Esophagus squamous epithelium (tissue), 5 donors: ENCODE results near the gene TRIM41. TPM values are rescaled to one million over a fixed set of nuclear protein-coding genes. Genes with fewer than 3 reads are reported as not detected.
"Not testable (repeated sequence)": the region's sequence is repeated elsewhere in the genome, so short reads cannot be mapped to it uniquely, and the experiment has no call there.

Experiments used
- DNase-seq: peaks from one replicate; lab custom pipeline; 2025; lab: John Stamatoyannopoulos, UW
- H3K27ac ChIP-seq, 4 donors: fragments of 200-600 bp; sonication (generic); one replicate each; pipeline ENCODE4 v1.5.1; 2016 to 2019; ENCODE audit warnings: mild to moderate bottlenecking in 1 of 4
- H3K27me3 ChIP-seq, 4 donors: fragments of 200-600 bp; sonication (generic); 1 replicate in 3 of 4; 2 replicates in 1 of 4; pipeline versions ENCODE4 v1.5.1 to v1.6.0; 2017 to 2021; ENCODE audit warnings: antibody characterized with exemption in 1 of 4
- H3K36me3 ChIP-seq, 3 donors: fragments of 200-600 bp; sonication (generic); one replicate each; pipeline ENCODE4 v1.5.1; 2016 to 2019
- H3K4me1 ChIP-seq, 3 donors: fragments of 200-600 bp; sonication (generic); one replicate each; pipeline ENCODE4 v1.5.1; 2017 to 2019
- H3K4me3 ChIP-seq, 4 donors: fragments of 200-600 bp; sonication (generic); 1 replicate in 3 of 4; 2 replicates in 1 of 4; pipeline ENCODE4 v1.5.1; 2016 to 2019; ENCODE audit warnings: mild to moderate bottlenecking in 2 of 4, moderate library complexity in 1 of 4
- H3K9me3 ChIP-seq, 3 donors: fragments of 200-600 bp; sonication (generic); one replicate each; pipeline ENCODE4 v1.5.1; 2016 to 2019
- CTCF ChIP-seq, 6 experiments: fragments of 450-650 bp in 4 of 6; fragments of 200-600 bp in 2 of 6; sonication (generic) in 2 of 6; IDR thresholded peaks; one replicate each; pipeline ENCODE4 v1.5.1; 2016 to 2019; ENCODE audit warnings: antibody characterized with exemption in 6 of 6, mild to moderate bottlenecking in 4 of 6, moderate library complexity in 4 of 6
- POLR2A ChIP-seq, 4 donors: fragments of 450-650 bp; IDR thresholded peaks; one replicate each; pipeline ENCODE4 v1.6.1; 2017; ENCODE audit warnings: antibody characterized with exemption in 4 of 4, mild to moderate bottlenecking in 4 of 4, moderate library complexity in 3 of 4
- WGBS, 2 donors: methylation state at CpG; one replicate each; pipeline ENCODE4 v1.1.5; 2018; 5-methylcytosine and 5-hydroxymethylcytosine counted together
- intact Hi-C: fragments of 100-400 bp; cut with DNase I; formaldehyde crosslinking; loops from one replicate; pipeline ENCODE4 v1.15.0; 2022
- total RNA-seq, 4 donors: library from RNA; depleted of rRNA; stranded (reverse); fragments of >200 nt; gene quantifications; one replicate each; pipeline ENCODE4 v1.1.0, GENCODE V29; 2016
- donor health status: DM: yes; HTN: yes; CAD: no.

Gene TRIM41
- 10 to 100 TPM; 12.0 to 22.1 (median 13.8) TPM for total RNA-seq

GRCh38 chr5:181223058-181223728, at the start of gene TRIM41:
Gene TRIM41, plus strand, starts transcription at chr5:181223281. Its CDS starts 719 bp downstream, at chr5:181224000.
- Histone ChIP-seq H3K9me3 (no peaks in the 10 kb centered on the region), H3K4me1 (peaks cover 11 to 54% (median 20%) of the 10 kb centered on the region in 3 donors), H3K4me3 (peak within 1 kb of the TSS; percentile 58 to 98 (median 78)), H3K27me3 (no peaks in the 10 kb centered on the region), H3K36me3 (peaks cover 0 to 18% (median 0%) of the 10 kb centered on the region in 3 donors), H3K27ac (peak within 1 kb of the TSS; percentile 85 to 100 (median 98))
- DNase-seq = no peak
- WGBS, 2 donors = 0 to 2% methylated on average over 16 to 17 of the region's 59 CpGs
- intact Hi-C loops = no loop called here
- TF ChIP-seq CTCF (IDR thresholded peaks at IDR 0.05) (peak in 2 of 6 experiments; percentile 20 to 27), POLR2A (IDR thresholded peaks at IDR 0.05) (peak in 3 of 4 donors; percentile 33 to 89 (median 87))

- Histone ChIP-seq H3K27ac (no peak overlapping the region), H3K4me1 (peaks cover 0 to 38% (median 5%) of the 10 kb centered on the region in 3 donors), H3K36me3 (no peaks in the 10 kb centered on the region), H3K27me3 (peaks cover 0 to 93% (median 10%) of the 10 kb centered on the region in 4 donors), H3K9me3 (no peaks in the 10 kb centered on the region), H3K4me3 (no peak overlapping the region)
- TF ChIP-seq POLR2A (IDR thresholded peaks at IDR 0.05) (no peak), CTCF (IDR thresholded peaks at IDR 0.05) (no peak)
- WGBS, 2 donors = 7 to 14% methylated on average over 29 to 34 of the region's 50 CpGs
- no peak for DNase-seq
- intact Hi-C loops = no loop called here
These were observed 49.4 kb upstream of the TRIM41 start for GRCh38 chr5:181173420-181174342.

GRCh38 chr5:181176254-181176952, 46.7 kb upstream of the TRIM41 start:
- no peak for DNase-seq
- Histone ChIP-seq H3K27me3 (peaks cover 0 to 70% (median 2%) of the 10 kb centered on the region in 4 donors), H3K36me3 (no peaks in the 10 kb centered on the region), H3K27ac (no peak overlapping the region), H3K9me3 (no peaks in the 10 kb centered on the region), H3K4me3 (no peak overlapping the region), H3K4me1 (peaks cover 0 to 16% (median 0%) of the 10 kb centered on the region in 3 donors)
- intact Hi-C loops = no loop called here
- TF ChIP-seq CTCF (IDR thresholded peaks at IDR 0.05) = no peak
- TF ChIP-seq POLR2A (IDR thresholded peaks at IDR 0.05) = no peak
- 71 to 79% methylated on average over 3 of the region's 3 CpGs for WGBS, 2 donors

GRCh38 chr5:181177559-181177958, 45.5 kb upstream of the TRIM41 start:
- intact Hi-C loops, DNase-seq: not testable (repeated sequence)
- WGBS, 2 donors = 72 to 84% methylated on average over 10 to 14 of the region's 14 CpGs

More at GRCh38 chr5:181177559-181177958, 45.5 kb upstream of the TRIM41 start:
- Histone ChIP-seq H3K27me3 (peaks cover 0 to 58% (median 0%) of the 10 kb centered on the region in 4 donors), H3K4me1 (peaks cover 0 to 21% (median 4%) of the 10 kb centered on the region in 3 donors)
- not testable (repeated sequence) for H3K27ac ChIP-seq, H3K4me3 ChIP-seq, H3K36me3 ChIP-seq, H3K9me3 ChIP-seq
